Activated naive CD8-positive, alpha-beta T cell treated with anti-CD3 and anti-CD28 coated beads, Interleukin-2, amount 50 U/mL, for 16 hours (primary cell): ENCODE results near the gene TARDBP.
"Not testable (repeated sequence)": the region's sequence is repeated elsewhere in the genome, so short reads cannot be mapped to it uniquely, and the experiment has no call there.

Experiments used
- DNase-seq: peaks from one replicate; pipeline ENCODE4 v3.0.0-alpha.2; 2020; ENCODE audit warnings: low read depth, low spot score

The TARDBP gene

DNA sequence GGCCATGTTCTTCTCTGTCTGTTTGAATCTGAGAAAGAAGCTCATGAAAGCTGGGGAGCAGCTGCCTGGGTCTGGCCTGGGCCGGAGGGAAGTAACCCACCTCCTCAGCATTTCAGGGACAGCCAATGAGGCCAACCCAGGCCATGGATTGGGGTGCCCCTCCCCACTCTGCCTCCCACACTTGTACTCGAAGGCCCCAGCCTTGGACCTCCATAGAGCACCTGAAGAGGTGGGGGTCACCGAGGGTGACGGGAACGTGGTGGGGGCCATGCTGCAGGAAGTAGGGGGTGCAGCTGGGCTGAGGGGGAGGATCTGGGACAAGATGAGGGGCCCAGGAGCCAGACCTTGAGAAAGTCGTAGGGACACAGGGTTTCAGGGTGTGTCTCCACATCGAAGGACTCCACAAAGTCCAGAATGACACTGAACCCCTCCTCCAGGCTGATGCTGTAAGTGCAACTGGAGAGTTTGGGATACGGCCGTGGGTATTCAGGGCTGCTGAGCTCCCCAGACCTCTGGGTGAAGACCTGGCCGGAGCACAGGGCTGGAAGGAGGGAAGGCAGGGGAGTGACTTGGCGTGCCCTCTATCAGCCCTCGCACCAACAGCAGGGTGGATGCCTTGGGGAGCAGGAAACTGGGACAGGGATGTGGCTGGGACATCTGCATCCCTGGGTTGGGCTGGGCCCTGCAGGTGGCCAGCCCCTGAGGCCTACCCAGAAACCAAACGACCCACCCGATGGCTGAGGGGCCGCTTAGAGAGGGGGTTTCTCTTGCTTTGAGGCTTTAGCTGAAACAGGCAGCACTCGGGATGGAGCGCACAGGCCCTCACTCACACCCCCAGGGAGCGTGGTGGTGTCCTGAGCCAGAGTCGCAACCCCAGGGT lies 30.8 kb downstream of the TARDBP start:
- DNase-seq: no peak

DNA sequence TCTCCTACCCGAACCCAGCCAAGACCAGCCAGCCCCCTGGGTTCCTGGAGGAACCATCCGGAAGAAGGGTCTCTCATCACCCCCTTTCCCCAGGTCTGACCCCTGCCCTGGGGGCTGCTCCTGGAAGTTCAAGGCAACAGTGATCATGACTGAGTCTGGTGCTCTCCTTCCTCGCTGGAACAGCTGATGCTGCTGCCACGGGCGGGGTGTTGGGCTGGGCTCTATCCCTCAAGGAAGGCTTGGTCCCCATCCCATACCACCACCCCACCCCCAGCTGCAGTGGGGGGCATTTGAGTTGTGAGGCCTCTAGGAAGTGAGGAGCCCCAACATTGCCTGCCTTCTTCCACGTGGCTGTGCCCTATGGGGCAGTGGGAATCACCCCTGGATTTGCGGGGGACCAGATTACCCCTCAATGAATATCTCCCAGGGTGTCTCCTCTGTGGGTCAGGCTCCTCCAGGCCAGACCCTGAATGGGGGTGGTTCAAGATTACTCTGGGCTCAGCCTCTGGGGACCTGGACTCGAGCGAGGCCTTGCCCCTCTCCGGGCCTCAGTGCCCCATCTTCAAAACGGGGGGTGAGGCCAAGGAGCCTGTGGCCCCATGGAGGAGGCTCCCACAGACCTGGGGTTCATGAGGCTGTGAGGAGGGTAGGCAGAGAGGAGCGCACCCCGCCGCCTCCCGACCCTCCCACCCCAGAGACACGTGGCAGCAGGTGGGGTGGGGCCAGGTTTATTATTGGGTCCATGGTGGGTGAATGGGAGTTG lies 31.8 kb downstream of the TARDBP start:
- no peak for DNase-seq

DNA sequence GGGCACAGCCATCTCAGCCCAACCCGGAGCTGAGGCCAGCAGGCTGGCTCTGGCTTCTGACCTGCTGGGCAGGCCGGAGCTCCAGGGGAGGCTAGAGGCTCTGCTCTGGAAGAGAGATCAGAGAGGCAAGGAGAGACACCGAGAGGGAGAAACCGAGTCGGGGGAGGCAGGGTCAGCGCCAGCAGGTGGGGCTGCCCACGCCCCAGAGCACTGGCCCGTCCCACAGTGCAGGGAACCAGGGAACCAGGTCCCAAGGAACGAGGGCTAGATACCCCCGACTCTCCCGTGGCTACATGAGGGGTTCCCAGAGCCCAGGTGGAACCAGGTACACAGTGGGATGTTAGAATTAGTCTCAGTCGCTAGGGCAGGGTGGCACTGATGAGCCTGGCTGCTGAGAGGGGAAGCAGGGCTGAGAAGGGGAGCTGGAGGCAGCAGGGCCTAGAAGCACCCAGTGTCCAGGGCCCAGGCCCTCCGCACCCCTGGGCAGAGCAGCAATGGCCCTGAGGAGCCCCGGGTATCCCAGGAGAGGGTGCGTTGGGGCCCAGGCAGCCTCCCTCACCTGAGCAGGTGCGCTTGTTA lies 32.5 kb downstream of the TARDBP start:
- DNase-seq: no peak

DNA sequence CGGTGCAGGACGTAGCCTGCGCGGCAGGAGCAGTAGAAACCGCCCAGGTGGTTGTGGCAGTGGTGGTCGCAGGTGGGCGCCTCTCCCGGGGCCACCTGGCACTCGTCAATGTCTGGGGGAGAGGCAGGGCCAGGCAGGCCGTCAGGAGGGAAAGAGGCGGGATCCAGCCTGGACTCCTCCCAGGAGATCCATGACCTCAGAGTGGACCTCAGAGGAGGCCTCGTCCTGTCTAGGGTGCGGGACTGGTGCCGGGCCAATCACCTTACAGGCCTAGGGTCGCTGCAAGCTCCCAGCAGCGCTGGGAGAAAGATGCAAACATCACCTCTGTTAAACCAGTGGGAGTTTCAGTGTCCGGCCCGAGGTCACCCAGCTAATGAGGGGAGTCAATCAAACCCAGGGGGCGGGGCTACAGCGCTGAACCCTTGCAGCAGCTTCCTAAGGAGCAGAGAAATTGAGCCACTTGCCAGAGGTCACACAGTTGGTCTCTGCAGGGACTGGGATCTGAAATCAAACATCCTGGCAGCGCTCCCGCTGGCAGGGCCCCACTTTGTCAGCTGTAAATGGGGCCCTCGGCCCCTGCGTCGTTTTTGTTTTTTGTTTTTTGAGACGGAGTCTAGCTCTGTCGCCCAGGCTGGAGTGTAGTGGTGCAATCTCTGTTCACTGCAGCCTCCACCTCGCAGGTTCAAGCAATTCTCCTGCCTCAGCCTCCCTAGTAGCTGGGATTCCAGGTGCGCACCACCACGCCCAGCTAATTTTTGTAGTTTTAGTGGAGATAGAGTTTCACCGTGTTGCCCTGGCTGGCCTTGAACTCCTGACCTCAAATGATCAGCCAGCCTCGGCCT lies 33.2 kb downstream of the TARDBP start:
- DNase-seq: no peak

DNA sequence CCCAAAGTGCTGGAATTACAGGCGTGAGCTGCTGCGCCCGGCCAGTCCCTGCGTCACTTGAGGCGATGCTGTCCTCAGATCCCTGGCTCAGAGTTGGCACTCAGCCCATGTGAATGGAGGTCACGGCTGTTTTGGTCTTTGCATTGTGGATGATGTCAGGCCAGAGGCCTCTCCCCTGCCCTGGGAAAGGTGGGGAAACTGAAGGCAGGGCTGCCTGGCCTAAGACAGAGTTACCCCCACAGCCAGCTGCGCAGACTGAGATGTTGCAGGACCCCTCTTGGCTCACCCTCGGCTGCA lies 33.8 kb downstream of the TARDBP start:
- DNase-seq: no peak

DNA sequence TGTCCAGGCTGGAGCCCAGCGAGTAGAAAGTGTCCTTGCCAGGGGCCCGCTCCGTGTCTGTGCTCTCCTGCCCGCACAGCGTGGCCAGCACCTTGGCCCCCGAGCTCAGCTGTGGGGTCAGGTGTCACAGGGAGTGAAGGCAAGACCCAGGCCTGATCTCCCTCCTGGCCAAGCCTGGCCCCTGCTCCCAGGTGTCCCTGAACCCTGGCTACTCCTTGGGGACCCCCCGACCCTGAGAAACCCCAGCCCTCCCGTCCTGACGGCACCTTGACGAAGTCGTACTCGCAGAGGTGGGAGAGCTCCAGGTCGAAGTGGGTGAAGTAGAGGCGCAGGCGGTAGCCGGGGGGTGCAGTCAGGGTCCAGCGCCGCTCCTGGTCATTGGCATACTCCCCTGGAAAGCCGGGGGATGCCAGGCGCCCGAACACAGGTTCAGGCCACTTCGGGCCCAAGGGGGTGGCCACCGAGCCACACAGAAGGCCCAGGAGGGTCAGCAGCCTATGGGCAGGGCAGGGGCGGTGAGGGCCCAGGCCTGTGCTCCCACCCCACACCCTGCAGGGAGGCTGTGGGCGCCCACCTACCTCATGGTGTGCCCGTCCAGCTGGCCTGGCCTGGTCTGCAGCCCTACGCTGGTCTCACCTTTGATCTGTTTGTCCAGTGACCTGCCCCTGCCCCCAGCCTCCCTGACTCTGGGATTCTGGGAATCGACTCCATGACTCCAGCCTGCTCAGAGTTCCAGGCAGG lies 34.3 kb downstream of the TARDBP start, which contains the start of gene MASP2:
MASP2 (minus strand) TSS at position 615 of the 741 bp plus-strand sequence; CDS start at position 583, 32 bp downstream.
- DNase-seq: no peak

DNA sequence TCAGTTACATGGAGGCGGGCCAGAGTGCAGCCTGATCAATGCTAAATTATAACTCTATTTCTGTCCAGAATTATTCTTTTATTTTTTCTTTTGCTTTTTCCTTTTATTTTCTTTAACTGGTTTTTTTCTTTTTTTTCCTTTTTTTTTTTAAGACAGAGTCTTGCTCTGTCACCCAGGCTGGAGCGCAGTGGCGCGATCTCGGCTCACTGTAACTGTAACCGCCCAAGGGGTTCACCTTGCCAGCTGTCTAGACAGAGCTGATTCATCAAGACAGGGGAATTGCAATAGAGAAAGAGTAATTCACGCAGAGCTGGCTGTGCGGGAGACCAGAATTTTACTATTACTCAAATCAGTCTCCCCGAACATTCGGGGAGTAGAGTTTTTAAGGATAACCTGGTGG lies 38.7 kb downstream of the TARDBP start:
- not testable (repeated sequence) for DNase-seq

DNA sequence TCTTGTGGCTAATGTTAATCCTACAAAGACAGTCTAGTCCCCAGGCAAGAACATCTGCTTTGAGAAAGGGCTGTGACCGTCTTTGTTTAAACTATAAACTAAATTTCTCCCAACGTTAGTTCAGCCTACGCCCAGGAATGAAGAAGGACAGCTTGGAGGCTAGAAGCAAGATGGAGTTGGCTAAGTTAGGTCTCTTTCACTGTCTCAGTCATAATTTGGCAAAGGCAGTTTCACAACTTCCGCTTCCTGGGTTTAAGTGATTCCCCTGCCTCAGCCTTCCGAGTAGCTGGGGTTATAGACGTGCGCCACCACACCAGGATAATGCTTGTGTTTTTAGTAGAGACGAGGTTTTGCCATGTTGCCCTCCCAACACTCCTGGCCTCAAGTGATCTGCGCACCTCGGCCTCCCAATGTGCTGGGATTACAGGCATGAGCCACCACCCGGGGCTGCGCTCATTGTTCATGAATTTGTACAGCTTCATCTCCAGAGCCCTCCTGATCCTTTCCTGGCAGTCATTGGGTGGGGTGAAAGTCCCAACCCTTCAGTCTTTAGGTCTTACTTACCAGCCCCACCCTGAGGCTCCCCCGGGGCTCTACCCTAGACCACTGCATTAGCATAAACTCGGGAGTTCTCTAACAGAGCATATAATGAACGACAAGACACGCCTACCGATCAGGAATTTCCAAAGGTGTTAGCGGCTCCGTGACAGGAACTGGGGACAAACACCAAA lies 39.5 kb downstream of the TARDBP start:
- no peak for DNase-seq

DNA sequence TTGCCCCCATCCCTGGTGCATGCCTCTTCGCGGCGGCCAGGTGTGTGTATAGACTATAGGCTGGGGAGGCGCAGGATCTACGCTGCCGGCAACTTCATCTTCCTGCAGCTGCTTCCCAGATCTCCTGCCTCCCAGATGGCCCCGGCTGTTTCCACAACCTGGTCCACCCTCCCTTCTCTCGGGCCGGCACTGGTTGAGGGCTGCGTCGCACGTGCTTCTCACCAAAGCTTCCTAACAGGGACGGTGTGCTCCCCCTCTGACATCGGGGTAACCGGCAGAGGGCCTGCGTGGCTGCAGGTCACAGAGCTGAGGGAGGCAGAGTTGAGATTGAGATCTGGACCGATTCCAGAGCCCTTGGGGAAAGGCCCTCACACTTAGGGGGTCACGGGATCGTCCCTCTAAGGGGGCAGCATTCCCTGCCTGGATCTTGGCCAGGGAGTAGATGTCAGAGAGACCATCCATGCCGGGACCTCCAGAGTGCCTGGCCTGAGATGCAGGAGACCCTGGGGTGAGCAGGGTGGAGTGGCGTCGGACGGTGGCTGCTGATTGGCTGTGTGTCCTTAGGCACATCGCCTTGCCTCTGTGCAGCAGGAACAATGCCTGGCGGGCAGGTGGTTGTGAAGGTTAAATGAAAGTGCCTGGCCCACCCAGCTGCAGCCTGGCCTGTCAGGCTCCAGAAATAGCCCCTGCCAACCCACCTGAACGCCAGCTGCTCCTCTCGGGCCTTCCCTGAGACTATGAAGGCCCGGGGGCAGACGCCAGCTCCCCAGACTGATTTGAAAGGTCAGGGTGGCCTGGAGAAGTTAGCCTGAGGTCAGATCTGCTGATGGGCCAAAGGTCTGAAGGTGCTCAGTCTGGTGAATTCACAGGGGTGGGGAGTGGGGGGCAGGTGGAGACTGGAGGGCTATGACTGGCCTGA lies 40.6 kb downstream of the TARDBP start:
- no peak for DNase-seq

DNA sequence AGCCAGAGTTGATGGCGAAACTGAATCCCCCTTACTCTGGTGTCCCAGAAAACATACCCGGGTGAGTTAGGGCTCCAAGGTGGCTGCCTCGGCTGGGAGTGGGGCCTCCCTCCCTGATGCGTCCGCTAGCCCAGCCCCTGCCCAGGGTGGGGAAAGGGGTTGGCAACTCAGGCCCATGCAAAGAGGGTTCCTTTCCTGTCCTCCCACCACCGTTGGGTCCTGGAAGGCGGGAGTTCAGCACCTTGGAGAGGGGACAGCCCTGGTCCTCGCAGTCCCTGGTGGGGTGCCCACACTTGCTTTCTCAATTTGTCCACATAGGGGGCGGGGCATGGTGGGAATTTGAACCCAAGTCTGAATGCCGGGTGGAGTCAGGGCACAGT lies 41.3 kb downstream of the TARDBP start:
- DNase-seq: no peak

DNA sequence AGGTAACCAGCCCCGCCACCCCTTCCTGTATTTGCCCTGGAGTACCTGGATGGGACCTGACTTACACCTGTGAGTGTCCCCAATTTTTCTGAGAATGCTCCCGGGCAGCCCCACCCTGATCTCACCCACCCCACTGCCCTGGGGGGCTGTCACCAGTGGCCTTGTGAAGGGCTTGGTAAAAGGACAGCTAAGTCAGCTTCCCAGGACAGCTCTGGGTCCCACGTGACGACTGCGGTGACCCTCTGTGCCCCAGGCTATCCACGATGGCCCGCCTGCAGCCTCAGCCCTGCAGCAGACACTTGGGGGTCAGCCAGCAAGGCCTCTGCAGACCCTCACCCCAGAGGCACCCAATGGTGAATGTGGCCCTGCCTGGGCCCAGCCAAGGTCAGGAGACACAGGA lies 41.7 kb downstream of the TARDBP start:
- no peak for DNase-seq

DNA sequence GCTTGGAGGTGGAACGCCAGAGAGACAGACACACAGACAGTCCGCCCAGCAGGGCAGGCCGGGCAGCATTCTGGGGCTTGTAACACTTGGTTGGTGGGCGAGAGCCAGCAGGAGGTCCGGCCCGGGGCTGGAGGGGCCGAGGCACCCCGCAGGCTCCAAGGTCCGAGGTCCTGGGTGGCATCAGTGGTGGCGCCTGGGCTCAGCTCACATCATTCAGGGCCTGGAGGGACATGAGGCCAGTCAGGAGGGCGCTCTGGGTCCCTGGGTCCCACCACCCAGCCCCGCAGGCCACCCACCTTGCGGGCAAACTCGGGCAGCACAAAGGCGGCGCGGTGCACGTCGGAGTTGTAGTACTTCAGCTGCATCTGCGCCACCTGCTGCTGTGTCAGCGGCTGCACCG lies 42.2 kb downstream of the TARDBP start:
- no peak for DNase-seq

DNA sequence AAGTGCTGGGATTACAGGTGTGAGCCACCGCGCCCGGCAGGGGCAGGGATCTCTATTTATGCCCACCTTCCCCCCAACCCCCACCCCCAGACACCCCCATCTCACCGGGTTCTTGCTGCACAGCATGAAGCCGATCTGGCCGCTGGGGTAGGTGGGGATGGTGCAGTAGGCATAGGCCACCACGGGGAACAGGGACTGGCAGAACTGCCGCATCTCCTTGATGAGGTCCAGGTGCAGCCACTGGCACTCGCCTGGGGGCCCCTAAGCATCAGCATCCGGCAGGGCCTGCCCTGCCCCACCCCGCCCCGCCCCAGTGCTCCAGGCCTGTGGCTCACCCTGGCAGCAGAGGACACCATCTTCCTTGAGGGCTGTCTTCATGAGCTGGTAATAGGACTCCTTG lies 43.2 kb downstream of the TARDBP start:
- DNase-seq: no peak

DNA sequence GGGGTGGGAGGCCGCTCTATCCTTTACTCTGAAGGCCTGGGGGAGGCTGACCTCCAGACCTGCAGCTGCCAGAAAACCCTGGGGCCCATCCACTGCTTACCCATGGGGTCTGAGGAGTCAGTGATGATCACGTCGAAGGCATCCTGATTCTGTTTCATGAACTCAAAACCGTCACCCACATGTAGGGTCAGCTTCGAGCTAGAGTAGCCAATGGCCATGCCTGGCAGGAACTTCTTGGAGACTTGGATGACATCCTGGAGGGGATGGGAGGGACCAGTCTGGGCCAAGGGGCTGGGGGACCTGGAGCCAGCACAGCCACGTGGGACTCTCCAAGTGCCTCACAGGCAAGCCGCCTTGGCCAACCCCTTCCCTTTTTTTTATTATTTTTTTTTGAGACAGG lies 44.0 kb downstream of the TARDBP start:
- DNase-seq: no peak

DNA sequence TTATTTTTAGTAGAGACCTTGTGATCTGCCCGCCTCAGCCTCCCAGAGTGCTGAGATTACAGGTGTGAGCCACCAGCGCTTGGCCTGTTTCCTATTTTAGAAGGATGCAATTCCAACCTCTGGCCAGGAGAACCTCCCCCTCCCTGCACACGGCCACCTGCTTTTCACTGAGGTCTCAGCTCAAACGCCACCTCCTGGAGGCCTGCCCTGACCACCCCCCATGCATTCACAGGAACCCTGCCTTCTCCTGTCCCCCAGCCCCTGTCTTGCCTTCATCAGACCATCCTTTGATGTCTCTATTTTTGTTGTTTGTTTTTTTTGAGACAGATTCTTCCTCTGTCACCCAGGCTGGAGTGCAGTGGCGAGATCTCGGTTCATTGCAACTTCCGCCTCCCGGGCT lies 45.0 kb downstream of the TARDBP start:
- no peak for DNase-seq

DNA sequence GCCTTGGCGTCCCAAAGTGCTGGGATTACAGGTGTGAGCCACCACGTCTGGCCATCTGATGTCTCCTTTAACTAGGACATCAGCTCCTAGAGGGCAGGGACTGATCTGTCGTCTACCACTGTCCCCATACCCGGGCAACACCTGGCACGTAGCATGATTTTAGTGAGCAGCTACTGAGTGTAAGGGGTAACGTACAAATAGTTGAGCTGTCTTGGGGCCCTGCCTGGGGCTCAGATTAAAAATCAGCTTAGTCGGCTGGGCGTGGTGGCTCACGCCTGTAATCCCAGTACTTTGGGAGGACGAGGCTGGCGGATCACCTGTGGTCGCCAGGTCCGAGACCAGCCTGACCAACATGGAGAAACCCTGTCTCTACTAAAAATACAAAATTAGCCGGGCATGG lies 45.6 kb downstream of the TARDBP start:
- no peak for DNase-seq

DNA sequence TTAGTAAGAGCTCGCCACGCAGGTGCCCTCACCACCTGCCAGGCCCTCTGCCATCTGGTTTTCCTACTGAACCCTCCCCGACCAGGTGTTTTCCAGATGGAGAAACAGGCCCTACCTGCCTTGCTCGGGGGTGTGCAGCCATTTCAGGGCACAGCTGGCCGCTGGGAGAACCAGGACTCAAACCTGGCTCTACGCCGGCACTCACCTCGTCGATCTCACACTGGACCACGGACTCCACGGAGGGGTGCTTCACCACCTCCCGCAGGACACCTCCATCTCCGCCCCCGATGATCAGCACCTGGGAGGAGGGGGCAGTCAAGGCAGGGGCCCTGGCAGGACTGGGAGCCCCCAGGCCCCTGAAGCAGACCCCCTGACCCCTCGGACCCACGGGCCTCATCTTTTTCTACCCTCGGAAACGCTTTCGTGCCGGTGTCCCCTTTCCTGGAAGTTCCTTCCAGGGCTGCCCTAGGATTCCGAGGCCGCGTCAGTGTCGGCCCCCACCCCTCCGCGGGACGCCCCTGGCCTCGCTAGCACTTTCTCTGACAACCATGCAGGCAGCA lies 46.2 kb downstream of the TARDBP start:
- no peak for DNase-seq

DNA sequence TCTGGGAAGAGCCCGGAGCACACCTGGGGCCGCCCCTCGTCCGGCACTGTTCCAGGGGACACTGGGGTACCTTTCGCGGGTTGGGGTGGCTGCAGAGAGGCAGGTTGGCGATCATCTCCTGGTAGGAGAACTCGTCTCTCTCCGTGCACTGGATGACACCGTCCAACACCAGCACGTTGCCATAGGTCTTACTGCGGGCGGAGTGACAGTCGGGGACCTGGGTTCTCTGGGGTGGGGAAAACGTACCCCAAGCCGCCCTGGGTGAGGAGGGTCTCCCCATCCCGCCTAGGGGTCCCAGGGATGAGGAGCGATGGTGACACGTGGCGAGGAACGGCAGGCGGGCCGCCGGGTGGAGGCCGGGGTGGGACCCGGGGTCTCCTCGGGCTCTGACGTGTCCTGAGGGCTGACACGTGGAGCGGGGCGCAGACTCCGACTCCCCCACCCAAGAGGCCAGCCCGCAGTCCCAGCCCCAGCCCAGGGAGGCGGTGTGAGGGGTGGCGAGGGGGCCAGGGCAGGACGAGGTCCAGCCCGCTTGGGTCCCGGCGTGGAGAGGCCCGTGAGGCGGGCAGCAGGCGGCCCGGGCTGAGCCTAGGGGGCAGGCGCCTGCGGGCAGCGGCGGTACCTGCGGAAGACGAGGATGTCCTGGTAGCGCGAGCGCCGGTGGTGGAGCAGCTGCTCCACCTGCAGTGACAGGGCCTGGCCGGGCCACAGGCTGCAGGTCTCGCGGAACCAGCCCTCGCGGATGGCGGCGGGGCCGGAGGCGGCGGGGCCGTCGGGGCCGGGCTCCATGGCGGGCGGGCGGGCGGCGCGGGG lies 46.9 kb downstream of the TARDBP start:
- DNase-seq: no peak
